ENCODE results near the gene SSB. TPM values are rescaled to one million over a fixed set of nuclear protein-coding genes. Genes with fewer than 3 reads are reported as not detected.
"Not testable (repeated sequence)": the region's sequence is repeated elsewhere in the genome, so short reads cannot be mapped to it uniquely, and the experiment has no call there.

The SSB gene
- total RNA-seq, 2 donors from 2014 or later, result 66.8 to 105 TPM

GRCh38 chr2:169828141-169828811, 29.6 kb downstream of the SSB start:
- DNase-seq (ENCODE audit: low spot score) (peak; percentile 63), ATAC-seq (no peak)
- Mint-ChIP-seq H3K4me3 (peak overlapping the region; percentile 99), H3K4me1 (ENCODE audit: low read depth in 2 of 2) (peaks cover 46 to 47% of the 10 kb centered on the region in 2 donors), H3K27me3 (no peaks in the 10 kb centered on the region), H3K36me3 (no peaks in the 10 kb centered on the region), H3K9me3 (no peaks in the 10 kb centered on the region), H3K27ac (peak overlapping the region; percentile 82 to 93)

- DNase-seq (ENCODE audit: low spot score) (no peak), ATAC-seq (no peak)
- H3K4me1 Mint-ChIP-seq (ENCODE audit: low read depth in 2 of 2), result peaks cover 30 to 32% of the 10 kb centered on the region in 2 donors
- H3K4me3 Mint-ChIP-seq, result no peak overlapping the region
- no peaks in the 10 kb centered on the region for H3K36me3 Mint-ChIP-seq
- H3K27me3 Mint-ChIP-seq, result no peaks in the 10 kb centered on the region
- no peak overlapping the region for H3K27ac Mint-ChIP-seq
- no peaks in the 10 kb centered on the region for H3K9me3 Mint-ChIP-seq
These were observed 35.7 kb downstream of the SSB start for GRCh38 chr2:169834401-169834800.

- DNase-seq (ENCODE audit: low spot score), result no peak
- H3K4me1 Mint-ChIP-seq (ENCODE audit: low read depth in 2 of 2), result peaks cover 22 to 29% of the 10 kb centered on the region in 2 donors
These were observed 40.2 kb downstream of the SSB start for GRCh38 chr2:169838743-169839489.

GRCh38 chr2:169839954-169840746, 41.5 kb downstream of the SSB start:
- ATAC-seq (peak; percentile 27 to 55), DNase-seq (ENCODE audit: low spot score) (no peak)
- Mint-ChIP-seq H3K36me3 (peaks cover 6% of the 10 kb centered on the region), H3K27me3 (no peaks in the 10 kb centered on the region), H3K4me3 (no peak overlapping the region), H3K27ac (peak overlapping the region in 1 of 2 donors; percentile 14), H3K4me1 (ENCODE audit: low read depth in 2 of 2) (peaks cover 26 to 30% of the 10 kb centered on the region in 2 donors), H3K9me3 (no peaks in the 10 kb centered on the region)

More at GRCh38 chr2:169838743-169839489, 40.2 kb downstream of the SSB start:
- no peak for ATAC-seq
- H3K27me3 Mint-ChIP-seq, result no peaks in the 10 kb centered on the region
- H3K36me3 Mint-ChIP-seq, result peaks cover 6% of the 10 kb centered on the region
- no peak overlapping the region for H3K27ac Mint-ChIP-seq
- no peaks in the 10 kb centered on the region for H3K9me3 Mint-ChIP-seq
- no peak overlapping the region for H3K4me3 Mint-ChIP-seq

- Mint-ChIP-seq H3K9me3 (no peaks in the 10 kb centered on the region), H3K4me3 (no peak overlapping the region), H3K4me1 (ENCODE audit: low read depth in 2 of 2) (peaks cover 26 to 30% of the 10 kb centered on the region in 2 donors), H3K36me3 (peaks cover 6% of the 10 kb centered on the region), H3K27me3 (no peaks in the 10 kb centered on the region), H3K27ac (peak overlapping the region in 1 of 2 donors; percentile 14)
- no peak for DNase-seq (ENCODE audit: low spot score)
- ATAC-seq, result no peak
These were observed 42.1 kb downstream of the SSB start for GRCh38 chr2:169840747-169841142.

GRCh38 chr2:169841625-169842024, 43.0 kb downstream of the SSB start:
- ATAC-seq; H3K36me3 Mint-ChIP-seq; H3K9me3 Mint-ChIP-seq; H3K4me3 Mint-ChIP-seq; H3K27ac Mint-ChIP-seq; DNase-seq (ENCODE audit: low spot score); H3K27me3 Mint-ChIP-seq: not testable (repeated sequence)
- H3K4me1 Mint-ChIP-seq (ENCODE audit: low read depth in 2 of 2), result peaks cover 30% of the 10 kb centered on the region in 2 donors

GRCh38 chr2:169845016-169845415, 46.3 kb downstream of the SSB start:
- no peak for DNase-seq (ENCODE audit: low spot score)
- Mint-ChIP-seq H3K27me3 (no peaks in the 10 kb centered on the region), H3K9me3 (no peaks in the 10 kb centered on the region), H3K4me1 (ENCODE audit: low read depth in 2 of 2) (peaks cover 19 to 28% of the 10 kb centered on the region in 2 donors), H3K4me3 (no peak overlapping the region), H3K36me3 (peaks cover 6% of the 10 kb centered on the region), H3K27ac (peak overlapping the region in 1 of 2 donors; percentile 17)
- no peak for ATAC-seq

GRCh38 chr2:169848959-169849693, 50.5 kb downstream of the SSB start:
- not testable (repeated sequence) for DNase-seq (ENCODE audit: low spot score); H3K9me3 Mint-ChIP-seq; ATAC-seq; H3K36me3 Mint-ChIP-seq; H3K27ac Mint-ChIP-seq; H3K27me3 Mint-ChIP-seq; H3K4me3 Mint-ChIP-seq
- peaks cover 24 to 30% of the 10 kb centered on the region in 2 donors for H3K4me1 Mint-ChIP-seq (ENCODE audit: low read depth in 2 of 2)

GRCh38 chr2:169849710-169850109, 51.0 kb downstream of the SSB start:
- Mint-ChIP-seq H3K9me3 (no peaks in the 10 kb centered on the region), H3K27ac (no peak overlapping the region), H3K4me3 (no peak overlapping the region), H3K4me1 (ENCODE audit: low read depth in 2 of 2) (peaks cover 19 to 30% of the 10 kb centered on the region in 2 donors), H3K27me3 (no peaks in the 10 kb centered on the region), H3K36me3 (no peaks in the 10 kb centered on the region)
- DNase-seq (ENCODE audit: low spot score) (no peak), ATAC-seq (no peak)

GRCh38 chr2:169853041-169853668, 54.5 kb downstream of the SSB start:
- ATAC-seq (no peak), DNase-seq (ENCODE audit: low spot score) (no peak)
- no peak overlapping the region for H3K4me3 Mint-ChIP-seq
- no peaks in the 10 kb centered on the region for H3K9me3 Mint-ChIP-seq
- H3K36me3 Mint-ChIP-seq, result no peaks in the 10 kb centered on the region
- no peak overlapping the region for H3K27ac Mint-ChIP-seq
- H3K27me3 Mint-ChIP-seq, result no peaks in the 10 kb centered on the region
- peaks cover 10 to 18% of the 10 kb centered on the region in 2 donors for H3K4me1 Mint-ChIP-seq (ENCODE audit: low read depth in 2 of 2)

GRCh38 chr2:169855281-169856258, 56.9 kb downstream of the SSB start:
- not testable (repeated sequence) for H3K4me3 Mint-ChIP-seq; H3K36me3 Mint-ChIP-seq; H3K27ac Mint-ChIP-seq; DNase-seq (ENCODE audit: low spot score); H3K27me3 Mint-ChIP-seq; H3K9me3 Mint-ChIP-seq; ATAC-seq
- H3K4me1 Mint-ChIP-seq (ENCODE audit: low read depth in 2 of 2), result peaks cover 16 to 17% of the 10 kb centered on the region in 2 donors

GRCh38 chr2:169859423-169859822, 60.8 kb downstream of the SSB start:
- no peaks in the 10 kb centered on the region for H3K36me3 Mint-ChIP-seq
- peaks cover 17 to 34% of the 10 kb centered on the region in 2 donors for H3K4me1 Mint-ChIP-seq (ENCODE audit: low read depth in 2 of 2)

More at GRCh38 chr2:169859423-169859822, 60.8 kb downstream of the SSB start:
- ATAC-seq (no peak), DNase-seq (ENCODE audit: low spot score) (no peak)
- H3K4me3 Mint-ChIP-seq, result no peak overlapping the region
- no peaks in the 10 kb centered on the region for H3K9me3 Mint-ChIP-seq
- no peaks in the 10 kb centered on the region for H3K27me3 Mint-ChIP-seq
- H3K27ac Mint-ChIP-seq, result no peak overlapping the region

Measured in natural killer cell treated with Interleukin-12 subunit alpha and Interleukin-12 subunit beta and Interleukin-15 and Interleukin-18, amount 100 ng/mL, for 72 hours (primary cell).